GM19035 (cell line): Measurements from ENCODE around the gene C1orf21.

Experiments used
- ATAC-seq: cut with Tn5 transposase; IDR thresholded peaks from one replicate; pipeline ENCODE4 v1.9.1; 2021; ENCODE audit not compliant: unreplicated experiment

Gene C1orf21

GRCh38 chr1:184482136-184482535 is 95.3 kb downstream of the C1orf21 start:
- ATAC-seq: no peak

- ATAC-seq: no peak
These were observed 96.4 kb downstream of the C1orf21 start for GRCh38 chr1:184483101-184483683.

GRCh38 chr1:184485751-184486723 is 99.2 kb downstream of the C1orf21 start:
- no peak for ATAC-seq

GRCh38 chr1:184486761-184487445 is 100.1 kb downstream of the C1orf21 start:
- no peak for ATAC-seq

- ATAC-seq: no peak
These were observed 100.8 kb downstream of the C1orf21 start for GRCh38 chr1:184487531-184488193.

GRCh38 chr1:184489908-184490307 is 103.1 kb downstream of the C1orf21 start:
- ATAC-seq: no peak

- ATAC-seq: no peak
These were observed 105.7 kb downstream of the C1orf21 start for GRCh38 chr1:184492536-184492935.

GRCh38 chr1:184493987-184494388 is 107.2 kb downstream of the C1orf21 start:
- ATAC-seq: no peak

- peak; percentile 79 for ATAC-seq
These were observed 108.1 kb downstream of the C1orf21 start for GRCh38 chr1:184494929-184495328.

- ATAC-seq: no peak
These were observed 111.3 kb downstream of the C1orf21 start for GRCh38 chr1:184497959-184498723.

- ATAC-seq: no peak
These were observed 112.8 kb downstream of the C1orf21 start for GRCh38 chr1:184499616-184500015.

- ATAC-seq: no peak
These were observed 115.3 kb downstream of the C1orf21 start for GRCh38 chr1:184502161-184502560.

- no peak for ATAC-seq
These were observed 116.5 kb downstream of the C1orf21 start for GRCh38 chr1:184503221-184503749.

- ATAC-seq: no peak
These were observed 117.5 kb downstream of the C1orf21 start for GRCh38 chr1:184504040-184504954.

- no peak for ATAC-seq
These were observed 118.1 kb downstream of the C1orf21 start for GRCh38 chr1:184504955-184505338.

GRCh38 chr1:184506481-184506880 is 119.7 kb downstream of the C1orf21 start:
- ATAC-seq: no peak

- ATAC-seq: no peak
These were observed 120.3 kb downstream of the C1orf21 start for GRCh38 chr1:184507165-184507564.

- ATAC-seq: no peak
These were observed 120.9 kb downstream of the C1orf21 start for GRCh38 chr1:184507604-184508280.

GRCh38 chr1:184509105-184509504 is 122.3 kb downstream of the C1orf21 start:
- ATAC-seq: no peak
